GM19438 (cell line): ENCODE measurements around the gene ALG14.

Experiments used
- ATAC-seq: cut with Tn5 transposase; IDR thresholded peaks from one replicate; pipeline ENCODE4 v1.9.1; 2021; ENCODE audit warnings: low read depth; ENCODE audit not compliant: unreplicated experiment

ALG14 gene

GRCh38 chr1:94989398-94989797 lies 83.4 kb downstream of the ALG14 start:
- no peak for ATAC-seq

GRCh38 chr1:94988356-94988755 lies 84.4 kb downstream of the ALG14 start:
- ATAC-seq: no peak

- no peak for ATAC-seq
Observed at GRCh38 chr1:94986783-94987182, 86.0 kb downstream of the ALG14 start.

- ATAC-seq: no peak
Observed at GRCh38 chr1:94983171-94983739, 89.5 kb downstream of the ALG14 start.

GRCh38 chr1:94982398-94982797 lies 90.4 kb downstream of the ALG14 start:
- no peak for ATAC-seq

GRCh38 chr1:94981575-94981973 lies 91.2 kb downstream of the ALG14 start:
- ATAC-seq: no peak

- ATAC-seq: no peak
Observed at GRCh38 chr1:94980582-94981574, 91.9 kb downstream of the ALG14 start.

GRCh38 chr1:94979656-94980581 lies 92.8 kb downstream of the ALG14 start:
- ATAC-seq: no peak

GRCh38 chr1:94979131-94979530 lies 93.6 kb downstream of the ALG14 start:
- ATAC-seq: no peak

- ATAC-seq: no peak
Observed at GRCh38 chr1:94978401-94978800, 94.3 kb downstream of the ALG14 start.

- no peak for ATAC-seq
Observed at GRCh38 chr1:94976971-94977548, 95.7 kb downstream of the ALG14 start.

GRCh38 chr1:94974824-94975223 lies 97.9 kb downstream of the ALG14 start:
- ATAC-seq: no peak

GRCh38 chr1:94974241-94974640 lies 98.5 kb downstream of the ALG14 start:
- ATAC-seq: no peak

- no peak for ATAC-seq
Observed at GRCh38 chr1:94973309-94973922, 99.3 kb downstream of the ALG14 start.

GRCh38 chr1:94971491-94971924 lies 101.2 kb downstream of the ALG14 start:
- no peak for ATAC-seq

GRCh38 chr1:94970783-94971182 lies 102.0 kb downstream of the ALG14 start:
- no peak for ATAC-seq

GRCh38 chr1:94969137-94969536 lies 103.6 kb downstream of the ALG14 start:
- no peak for ATAC-seq

GRCh38 chr1:94966033-94966432 lies 106.7 kb downstream of the ALG14 start:
- ATAC-seq: no peak

- no peak for ATAC-seq
Observed at GRCh38 chr1:94963864-94964263, 108.9 kb downstream of the ALG14 start.
